Cardiac septum (tissue), 1 donor: ENCODE results near the gene TMEM45A. TPM values are rescaled to one million over a fixed set of nuclear protein-coding genes. Genes with fewer than 3 reads are reported as not detected.
"Not testable (repeated sequence)": the region's sequence is repeated elsewhere in the genome, so short reads cannot be mapped to it uniquely, and the experiment has no call there.

ENCODE experiments used
- DNase-seq: peaks from one replicate; pipeline ENCODE4 v3.0.0-alpha.2; 2020; ENCODE audit warnings: low spot score
- intact Hi-C: fragments of 100-400 bp; cut with DNase I; formaldehyde crosslinking; loops from one replicate; pipeline ENCODE4 v1.14.0; 2022
- long read RNA-seq: library from polyadenylated mRNA; unstranded; transcript quantifications from one replicate; pipeline ENCODE4 v2.0.0, GENCODE V29; 2021
- total RNA-seq: library from RNA; stranded (reverse); fragmentation: NEBNext Ultra II Directional; extraction: Animal tissue kit (Norgen Biotek cat#: 25700); gene quantifications from one replicate; pipeline ENCODE4 v1.2.1, GENCODE V29; 2021
- donor health status: DM: no; HTN: no; CAD: no.

The TMEM45A gene, protein sequence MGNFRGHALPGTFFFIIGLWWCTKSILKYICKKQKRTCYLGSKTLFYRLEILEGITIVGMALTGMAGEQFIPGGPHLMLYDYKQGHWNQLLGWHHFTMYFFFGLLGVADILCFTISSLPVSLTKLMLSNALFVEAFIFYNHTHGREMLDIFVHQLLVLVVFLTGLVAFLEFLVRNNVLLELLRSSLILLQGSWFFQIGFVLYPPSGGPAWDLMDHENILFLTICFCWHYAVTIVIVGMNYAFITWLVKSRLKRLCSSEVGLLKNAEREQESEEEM
- total RNA-seq, result 4.8 TPM
- long read RNA-seq, partial matches to known transcripts, result 0 of 6 reads
- long read RNA-seq, other reads (novel, unspliced or antisense), result 4 of 6 reads

DNA sequence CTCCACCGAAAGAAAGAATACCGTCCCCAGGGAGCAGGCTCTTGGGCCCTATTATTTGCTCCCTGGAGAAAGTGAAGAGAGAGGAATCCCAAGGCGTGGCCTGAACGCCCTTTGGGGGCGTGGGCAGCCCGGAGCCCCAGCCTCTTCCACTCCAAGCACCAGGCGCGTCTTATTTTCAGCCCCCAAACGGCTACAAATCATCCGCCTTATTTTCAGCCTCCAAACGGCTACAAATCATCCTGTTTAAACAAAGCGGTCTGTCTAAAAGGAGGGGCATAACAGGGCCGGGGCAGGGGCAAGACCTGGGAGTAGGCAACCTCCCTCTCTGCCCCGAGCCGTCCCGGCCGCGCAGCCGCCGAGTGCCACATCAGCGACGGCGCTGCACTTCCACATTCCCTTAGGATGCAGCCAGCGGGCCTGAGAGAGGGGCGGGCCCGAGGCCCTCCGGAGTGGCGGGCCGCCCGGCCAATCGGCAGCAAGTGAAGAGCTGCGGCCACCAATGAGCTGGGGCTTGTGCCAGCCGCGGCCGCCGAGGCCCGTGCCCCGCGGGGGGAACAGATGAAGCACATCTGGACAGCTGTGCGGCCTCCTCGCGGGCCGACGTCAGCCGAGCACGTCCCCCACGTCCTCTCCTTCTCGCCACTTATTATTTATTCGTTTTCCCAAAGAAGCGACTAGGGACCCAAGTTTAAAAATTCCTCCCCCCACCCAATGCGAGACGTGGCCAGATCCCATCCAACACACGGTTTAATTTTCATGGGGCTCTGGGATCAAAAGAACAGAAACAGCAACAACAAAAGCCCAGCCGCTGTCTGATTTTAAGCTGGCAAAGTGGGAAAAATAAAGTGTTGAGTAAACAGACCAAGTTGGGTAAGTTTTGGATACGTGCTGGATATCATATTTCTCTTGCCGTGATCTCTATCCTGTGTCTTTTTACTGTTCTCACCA is at the start of gene TMEM45A:
TMEM45A (plus strand) TSS at position 561 of the 948 bp plus-strand sequence. CDS start 62,593 bp downstream, outside the sequence.
- intact Hi-C loops, result loop anchor here (1.0 to 10.0 kb wide), 2 partner anchors 91 to 212 kb away; partner anchors contain the start of genes LNP1, TFG and TOMM70
- DNase-seq, result peak; percentile 96

DNA sequence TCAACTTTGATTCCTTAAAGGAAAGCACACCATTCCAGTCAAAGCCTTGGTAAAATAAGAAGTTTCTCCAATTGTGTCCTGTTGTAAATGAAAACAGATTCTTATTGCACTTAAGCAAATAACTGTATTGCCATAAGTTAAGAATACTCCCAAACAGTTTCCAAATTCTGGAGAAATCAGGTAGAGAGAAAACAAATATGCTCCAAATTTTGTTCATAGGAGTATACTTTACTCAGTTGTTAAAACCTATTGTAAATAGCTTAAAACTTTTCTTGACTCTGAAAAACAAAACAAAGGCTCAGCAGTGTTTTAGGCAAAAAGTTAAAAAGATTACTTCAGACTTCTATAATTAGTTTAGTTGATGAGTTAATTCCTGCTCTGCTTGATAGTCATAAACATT is 48.7 kb upstream of the TMEM45A start:
- DNase-seq, result no peak
- intact Hi-C loops, result no loop called here

DNA sequence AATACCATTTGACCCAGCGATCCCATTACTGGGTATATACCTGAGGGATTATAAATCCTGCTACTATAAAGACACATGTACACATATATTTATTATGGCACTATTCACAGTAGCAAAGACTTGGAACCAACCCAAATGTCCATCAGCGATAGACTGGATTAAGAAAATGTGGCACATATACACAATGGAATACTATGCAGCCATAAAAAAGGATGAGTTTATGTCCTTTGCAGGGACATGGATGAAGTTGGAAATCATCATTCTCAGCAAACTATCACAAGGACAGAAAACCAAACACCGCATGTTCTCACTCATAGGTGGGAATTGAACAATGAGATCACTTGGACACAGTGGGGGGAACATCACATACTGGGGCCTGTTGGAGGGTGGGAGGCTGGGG is 45.4 kb upstream of the TMEM45A start:
- intact Hi-C loops, DNase-seq: not testable (repeated sequence)

DNA sequence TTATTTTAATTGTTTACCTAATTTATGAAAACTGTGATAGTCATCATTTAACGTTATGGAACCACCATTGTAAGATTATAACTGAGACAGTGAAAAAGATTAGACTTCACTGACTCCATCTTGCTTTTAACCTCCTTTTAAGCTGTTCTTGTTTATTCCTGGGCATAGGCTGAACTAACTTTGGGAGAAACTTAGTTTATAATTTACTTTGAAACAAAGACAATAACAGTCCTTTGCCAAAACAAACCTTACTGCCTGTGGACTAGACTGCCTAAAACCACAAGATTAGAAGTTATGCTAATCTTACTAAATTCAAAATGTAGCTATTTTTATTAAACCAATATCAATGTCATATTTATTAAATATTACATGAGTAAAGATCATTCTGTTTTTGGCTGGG is 44.3 kb upstream of the TMEM45A start:
- intact Hi-C loops, result no loop called here
- DNase-seq, result no peak

DNA sequence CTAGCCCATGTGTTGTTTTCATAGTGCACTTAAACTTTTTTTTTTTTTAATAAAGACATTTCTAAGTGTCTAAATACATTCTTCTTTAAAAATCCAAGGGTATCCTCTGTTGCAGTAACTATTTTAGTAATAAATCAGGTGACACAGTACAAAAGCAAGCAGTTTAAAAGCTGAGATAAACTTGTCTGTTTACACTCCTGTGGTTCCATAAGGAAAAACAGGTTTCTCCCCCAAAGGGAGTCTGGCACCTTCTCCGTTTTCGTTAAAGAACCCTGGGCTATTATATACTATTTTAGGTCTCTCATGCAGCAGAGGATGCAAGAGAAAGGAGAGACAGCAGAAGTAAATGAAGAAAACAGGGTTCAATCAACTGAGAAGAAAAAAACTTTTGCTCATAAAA is 43.2 kb upstream of the TMEM45A start:
- intact Hi-C loops, result no loop called here
- DNase-seq, result no peak

DNA sequence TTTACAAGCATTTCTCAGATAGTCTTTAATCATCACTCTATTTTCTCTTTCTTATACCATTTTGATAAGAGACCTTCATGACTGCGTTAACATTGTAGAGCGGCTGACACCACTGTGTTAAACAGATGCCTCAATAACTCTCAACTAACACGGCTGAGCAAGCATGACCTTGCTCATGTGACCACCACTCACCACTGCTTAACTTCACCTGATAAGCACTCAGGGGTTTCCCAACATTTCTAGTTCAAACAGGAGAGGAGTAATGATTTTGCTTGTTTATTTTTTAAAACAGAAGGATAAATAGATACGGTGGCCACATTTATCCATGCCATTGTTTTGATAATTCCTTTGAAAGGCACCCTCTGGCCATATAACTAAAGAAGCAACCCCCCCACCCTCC is 37.7 kb upstream of the TMEM45A start:
- intact Hi-C loops, result no loop called here

DNA sequence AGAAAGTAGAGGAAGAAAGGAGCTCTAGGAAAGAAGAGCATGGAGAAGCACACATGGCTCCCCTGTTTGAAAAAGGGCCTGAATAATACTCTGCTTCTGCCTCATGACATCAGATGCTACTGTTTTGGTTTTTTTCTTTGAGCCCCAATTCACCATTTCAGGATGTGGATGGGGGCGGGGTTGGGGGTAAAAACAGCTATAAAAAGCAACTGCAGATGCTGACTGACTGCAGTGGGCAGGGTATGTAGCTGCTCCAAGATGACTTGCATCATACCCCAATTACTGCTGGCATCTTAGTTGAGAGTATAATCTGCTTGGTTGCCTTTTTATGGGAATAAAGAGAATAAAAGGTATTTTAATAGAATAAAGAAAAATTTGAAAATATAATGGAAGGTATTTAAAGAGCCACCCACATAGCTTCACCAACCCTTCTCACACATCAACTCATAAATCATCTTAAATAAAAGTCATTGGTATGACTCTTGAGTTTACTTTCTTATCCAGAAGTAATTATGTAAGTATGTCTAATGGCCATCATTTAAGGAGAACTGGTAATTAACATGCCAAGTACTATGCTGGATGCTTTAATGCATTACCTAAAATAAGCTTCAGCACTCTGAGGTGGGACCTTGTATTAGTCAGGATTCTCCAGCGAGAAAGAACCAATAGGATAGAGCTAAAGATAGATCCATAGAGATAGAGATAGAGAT is 36.4 kb upstream of the TMEM45A start:
- intact Hi-C loops, result no loop called here
- no peak for DNase-seq

More for the DNA sequence above, 37.7 kb upstream of the TMEM45A start:
- no peak for DNase-seq

DNA sequence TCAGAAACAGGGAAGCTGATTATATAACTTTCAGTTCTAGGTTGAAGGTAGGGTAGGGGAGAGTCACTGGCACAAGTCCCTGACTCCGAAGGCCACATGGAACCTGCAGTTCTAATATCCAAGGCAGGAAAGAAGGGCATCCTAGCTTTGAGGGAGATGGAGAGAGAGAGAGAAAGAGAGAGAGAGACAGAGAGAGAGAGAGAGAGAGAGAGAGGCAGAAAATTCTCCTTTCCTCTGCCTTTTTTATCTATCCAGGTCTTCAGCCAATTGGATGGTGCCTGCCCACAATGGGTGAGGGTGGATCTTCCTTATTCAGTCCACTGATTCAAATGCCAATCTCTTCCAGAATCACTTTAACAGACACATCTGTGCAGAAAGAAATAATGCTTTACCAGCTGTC is 35.7 kb upstream of the TMEM45A start:
- intact Hi-C loops, result no loop called here
- no peak for DNase-seq

DNA sequence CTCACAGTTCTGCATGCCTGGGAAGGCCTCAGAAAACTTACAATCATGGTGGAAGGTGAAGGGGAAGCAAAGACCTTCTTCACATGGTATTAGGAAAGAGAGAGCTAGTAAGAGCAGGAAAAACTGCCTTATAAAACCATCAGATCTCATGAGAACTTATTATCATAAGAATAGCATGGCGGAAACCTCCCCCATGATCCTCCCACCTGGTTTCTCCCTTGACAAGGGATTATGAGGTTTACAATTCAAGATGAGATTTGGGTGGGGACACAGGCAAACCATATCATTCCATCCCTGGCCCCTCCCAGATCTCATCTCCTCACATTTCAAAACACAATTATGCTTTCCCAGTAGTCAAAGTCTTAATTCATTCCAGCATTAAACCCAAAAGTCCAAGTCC is 34.6 kb upstream of the TMEM45A start:
- intact Hi-C loops, result no loop called here
- no peak for DNase-seq

DNA sequence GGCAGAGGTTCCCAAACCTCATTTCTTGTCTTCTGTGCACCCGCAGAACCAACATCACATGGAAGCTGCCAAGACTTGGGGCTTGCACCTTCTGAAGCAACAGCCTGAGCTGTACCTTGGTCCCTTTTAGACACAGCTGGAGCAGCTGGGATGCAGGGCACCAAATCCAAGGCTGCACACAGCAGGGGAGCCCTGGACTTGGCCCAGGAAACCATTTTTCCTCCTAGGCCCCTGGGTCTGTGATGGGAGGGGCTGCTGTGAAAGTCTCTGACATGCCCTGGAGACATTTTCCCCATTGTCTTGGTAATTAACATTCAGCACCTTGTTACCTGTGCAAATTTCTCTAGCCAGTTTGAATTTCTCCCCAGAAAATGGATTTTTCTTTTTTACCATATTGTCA is 33.6 kb upstream of the TMEM45A start:
- DNase-seq, result no peak
- intact Hi-C loops, result no loop called here

DNA sequence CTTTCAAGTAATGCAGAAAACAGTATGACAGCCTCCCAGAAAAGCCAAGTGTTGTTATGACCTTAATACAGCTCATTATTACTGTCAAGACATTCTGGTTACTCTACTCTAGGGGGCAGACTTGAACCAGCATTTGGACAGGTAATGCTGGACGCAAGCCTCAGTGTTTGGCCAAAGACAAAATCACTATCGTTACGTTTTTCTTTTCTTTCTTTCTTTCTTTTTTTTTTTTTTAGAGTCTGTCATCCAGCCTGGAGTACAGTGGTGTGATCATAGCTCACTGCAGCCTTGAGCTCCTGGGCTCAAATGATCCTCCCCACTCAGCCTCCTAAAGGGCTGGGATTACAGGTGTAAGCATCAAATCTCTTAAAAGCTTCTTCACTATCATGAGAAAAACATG is 29.4 kb upstream of the TMEM45A start:
- no peak for DNase-seq
- intact Hi-C loops, result loop anchor here (2.0 to 10.0 kb wide), 2 partner anchors 128 to 332 kb away; no protein-coding TSS in a partner anchor

DNA sequence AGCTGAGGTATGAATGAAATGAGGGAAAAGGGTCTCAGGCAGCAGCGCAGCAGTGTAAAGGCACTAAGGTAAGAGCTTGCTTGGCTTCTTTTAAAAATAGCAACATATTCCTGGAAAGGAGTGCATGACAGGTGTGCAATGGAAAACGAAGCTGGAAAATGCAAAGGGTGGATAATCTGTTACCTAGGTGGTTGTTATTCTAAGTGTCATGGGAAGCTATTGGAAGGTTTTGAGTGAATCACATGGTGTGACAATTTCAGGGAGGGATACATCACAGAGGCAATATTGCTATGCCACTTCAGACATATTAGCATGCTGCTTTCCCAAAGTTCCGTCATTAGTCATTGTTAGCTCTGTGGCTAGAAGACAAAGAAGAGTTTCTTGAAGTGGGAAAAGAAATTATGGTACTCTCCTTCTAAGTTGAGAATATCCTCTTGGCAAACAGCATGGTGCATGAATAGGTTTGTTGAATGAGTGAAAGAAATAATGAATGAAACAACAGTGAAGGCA is 28.7 kb upstream of the TMEM45A start:
- intact Hi-C loops, result loop anchor here (2.0 to 10.0 kb wide), 2 partner anchors 127 to 331 kb away; no protein-coding TSS in a partner anchor
- no peak for DNase-seq

DNA sequence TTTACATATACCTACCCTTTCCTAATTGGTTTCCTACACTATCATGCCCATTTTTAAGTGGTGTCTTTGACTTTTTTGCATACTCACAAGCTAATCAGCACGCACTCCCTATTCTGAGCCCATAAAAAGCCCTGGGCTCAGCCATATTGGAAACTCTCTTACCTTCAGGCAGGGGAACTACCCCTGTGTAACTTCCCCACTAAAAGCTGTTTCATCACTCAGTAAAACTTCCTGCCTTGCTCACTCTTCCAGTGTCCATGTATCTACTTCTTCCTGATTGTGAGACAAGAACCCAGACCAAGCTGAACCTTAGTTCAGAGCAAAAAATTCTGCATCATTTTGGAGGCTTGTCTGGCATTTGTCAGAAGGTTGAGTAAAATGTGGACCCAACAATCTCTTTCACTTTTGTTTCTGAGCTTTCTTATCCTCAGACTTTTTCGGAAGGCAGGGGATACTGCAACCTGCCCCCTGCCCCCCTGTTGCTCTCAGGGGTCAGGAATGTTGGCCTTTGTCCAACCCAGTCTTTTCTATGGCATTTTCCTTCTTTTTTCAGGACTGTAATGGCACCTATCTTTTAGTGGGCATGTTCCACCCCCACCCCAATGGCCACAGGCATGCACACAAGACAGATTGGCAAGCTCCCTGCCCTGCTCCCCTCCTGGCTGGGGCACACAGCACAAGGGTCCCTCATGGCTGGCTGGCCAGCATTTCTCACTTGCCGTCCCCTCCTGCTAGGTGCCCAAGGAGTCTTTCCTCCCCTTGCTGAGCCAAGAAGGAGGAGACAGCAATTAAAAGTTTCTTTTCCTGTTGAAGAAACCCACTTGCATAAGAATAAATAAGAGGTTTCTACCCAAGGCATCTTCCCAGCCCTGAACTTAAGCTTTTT is 26.3 kb upstream of the TMEM45A start:
- intact Hi-C loops, result loop anchor here (10.0 kb wide), 1 partner anchor 329 kb away; no protein-coding TSS in a partner anchor

DNA sequence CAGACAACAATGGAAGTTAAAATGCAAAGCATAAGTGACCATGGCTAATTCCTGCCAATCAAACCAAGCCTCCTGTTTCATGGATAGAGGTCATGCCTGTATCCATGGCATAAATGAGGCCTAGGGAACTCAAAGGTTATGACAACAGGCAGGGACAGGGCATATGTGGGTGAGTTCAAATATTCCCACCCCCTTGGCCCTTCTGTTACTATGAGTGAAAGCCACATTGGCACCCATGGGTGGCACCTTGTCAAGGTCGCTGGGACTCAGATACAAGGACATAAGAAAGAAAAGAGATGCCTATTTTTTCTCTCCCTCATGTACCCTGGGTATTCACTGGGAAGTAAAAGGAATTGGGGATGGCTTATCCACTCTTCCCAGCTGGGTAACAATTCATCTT is 25.3 kb upstream of the TMEM45A start:
- no peak for DNase-seq
- intact Hi-C loops, result loop anchor here (10.0 kb wide), 1 partner anchor 328 kb away; no protein-coding TSS in a partner anchor

More for the DNA sequence above, 26.3 kb upstream of the TMEM45A start:
- DNase-seq, result no peak

DNA sequence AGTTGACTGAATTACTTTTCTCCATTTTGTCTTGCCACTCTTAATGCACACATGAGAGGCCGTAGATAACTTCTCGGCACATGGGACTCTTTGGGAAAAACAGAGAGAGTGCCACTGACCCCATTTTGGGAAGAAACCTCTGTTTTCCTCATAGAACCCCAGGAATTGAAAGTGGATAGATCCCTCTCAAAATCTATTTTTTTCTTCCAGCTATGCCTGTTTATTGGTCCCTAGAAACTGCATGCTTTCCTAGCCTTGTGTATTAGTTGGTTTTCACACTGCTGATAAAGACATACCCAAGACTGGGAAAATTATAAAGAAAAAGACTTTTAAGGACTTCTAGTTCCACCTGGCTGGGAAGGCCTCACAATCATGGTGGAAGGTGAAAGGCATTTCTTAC is 23.7 kb upstream of the TMEM45A start:
- DNase-seq, result no peak
- intact Hi-C loops, result loop anchor here (10.0 kb wide), 1 partner anchor 326 kb away; no protein-coding TSS in a partner anchor

DNA sequence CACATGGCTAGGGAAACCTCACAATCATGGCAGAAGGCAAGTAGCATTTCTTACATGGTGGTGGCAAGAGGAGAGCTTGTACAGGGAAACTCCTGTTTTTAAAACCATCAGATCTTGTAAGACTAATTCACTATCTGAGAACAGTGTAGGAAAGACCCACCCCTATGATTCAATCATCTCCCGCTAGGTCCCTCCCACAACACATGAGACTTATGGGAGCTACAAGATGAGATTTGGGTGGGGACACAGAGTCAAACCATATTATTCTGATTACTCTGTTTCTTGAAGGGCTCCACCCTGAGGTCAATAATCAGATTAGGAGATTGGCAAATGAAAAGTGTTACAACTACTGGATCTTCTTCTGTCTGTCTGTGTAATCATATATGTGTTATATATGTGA is 21.5 kb upstream of the TMEM45A start:
- no peak for DNase-seq
- intact Hi-C loops, result no loop called here

DNA sequence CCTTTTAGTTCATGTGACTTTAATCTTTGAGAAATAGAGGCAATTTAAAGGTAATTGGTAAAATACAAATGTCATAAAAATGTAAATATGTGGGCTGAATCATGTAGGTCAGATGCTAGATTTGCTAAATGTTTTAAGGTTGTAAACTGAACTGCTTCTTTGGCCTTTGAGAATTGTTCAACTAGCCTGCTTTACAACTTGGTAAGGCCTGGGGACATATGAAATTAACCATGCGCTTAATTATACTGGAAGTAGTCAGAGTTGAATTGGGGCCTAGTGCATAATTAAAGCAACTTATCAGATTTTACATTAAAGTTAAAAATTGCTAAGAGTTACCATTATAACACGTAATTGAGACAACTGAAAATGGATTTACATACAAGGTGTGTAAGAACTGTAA is 21.0 kb upstream of the TMEM45A start:
- DNase-seq, result no peak
- intact Hi-C loops, result no loop called here

DNA sequence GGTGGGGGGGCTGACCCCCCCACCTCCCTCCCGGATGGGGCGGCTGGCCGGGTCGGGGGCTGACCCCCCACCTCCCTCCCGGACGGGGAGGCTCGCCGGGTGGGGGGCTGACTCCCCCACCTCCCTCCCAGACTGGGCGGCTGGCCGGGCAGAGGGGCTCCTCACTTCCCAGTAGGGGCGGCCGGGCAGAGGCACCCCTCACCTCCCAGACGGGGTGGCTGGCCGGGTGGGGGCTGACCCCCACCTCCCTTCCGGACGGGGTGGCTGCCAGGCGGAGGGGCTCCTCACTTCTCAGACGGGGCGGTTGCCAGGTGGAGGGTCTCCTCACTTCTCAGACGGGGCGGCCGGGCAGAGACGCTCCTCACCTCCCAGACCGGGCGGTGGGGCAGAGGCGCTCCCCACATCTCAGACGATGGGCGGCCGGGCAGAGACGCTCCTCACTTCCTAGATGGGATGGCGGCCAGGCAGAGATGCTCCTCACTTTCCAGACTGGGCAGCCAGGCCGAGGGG is 14.5 kb upstream of the TMEM45A start:
- intact Hi-C loops, DNase-seq: not testable (repeated sequence)
